Measurements from ENCODE around the gene RRP8. TPM values are rescaled to one million over a fixed set of nuclear protein-coding genes. Genes with fewer than 3 reads are reported as not detected.
A peak's percentile ranks its signal among the peaks of the same experiment; 100 is the strongest.

Gene RRP8
- total and polyA plus RNA-seq, 10 of the 15 experiments (the other 5 are each of a cell fraction or from before 2014, with no cell fraction given): 4.7 to 51.2 (median 23.9) TPM

GRCh38 chr11:6612213-6613041, 9.0 kb upstream of the RRP8 start, which contains the start of gene TAF10 (continued):
- TF ChIP-seq NFYA (IDR thresholded peaks at IDR 0.05; ENCODE audit: borderline replicate concordance, low read depth, low read length) (no peak), MTA2 (IDR thresholded peaks at IDR 0.05; ENCODE audit: low read depth) (peak; percentile 38; the same call in 1 of the 2 replicates), EGR1 (IDR thresholded peaks at IDR 0.05; ENCODE audit: borderline replicate concordance in 1 of 2, low read depth in 2 of 2, low read length in 2 of 2) (peak in 1 of 2 experiments; percentile 58; a peak in 2 of 3 replicates), ZBTB40 (IDR thresholded peaks at IDR 0.05; ENCODE audit: borderline replicate concordance) (peak; percentile 68; the same call in 1 of the 2 replicates), SUPT20H (IDR thresholded peaks at IDR 0.05; ENCODE audit: borderline replicate concordance, control insufficient read depth, low read depth, low read length) (no peak), ELK1 (IDR thresholded peaks at IDR 0.05; ENCODE audit: low read depth, low read length) (peak; percentile 87), E4F1 (IDR thresholded peaks at IDR 0.05; ENCODE audit: borderline replicate concordance, partially characterized antibody) (peak; percentile 53), PAX5 (IDR thresholded peaks at IDR 0.05; ENCODE audit: borderline replicate concordance, low read depth, low read length) (peak; percentile 48; the same call in 1 of the 2 replicates), KDM1A (IDR thresholded peaks at IDR 0.05; ENCODE audit: borderline replicate concordance) (no peak), TAF1 (IDR thresholded peaks at IDR 0.05; ENCODE audit: borderline replicate concordance, low read depth, low read length) (peak; percentile 72), SRF (IDR thresholded peaks at IDR 0.05; ENCODE audit: low read depth in 2 of 2, low read length in 2 of 2) (0 out of 4 replicates have a peak, but pooled peaks of 1 of the 2 experiments have one; percentile 73), ATF3 (IDR thresholded peaks at IDR 0.05; ENCODE audit: borderline replicate concordance, extremely low read depth, low read depth, low read length) (no peak), E2F8 (IDR thresholded peaks at IDR 0.05; ENCODE audit: low read depth, partially characterized antibody) (no peak), GATAD2B (conservative IDR thresholded peaks at IDR 0.05; ENCODE audit: low read depth) (peak; percentile 70; the same call in 1 of the 2 replicates)

Measured in GM12878 (cell line).